ENCODE results near the gene MARK3.

MARK3 gene

GRCh38 chr14:103540821-103541708 lies 155.8 kb downstream of the MARK3 start:
- no peak for DNase-seq

DNA sequence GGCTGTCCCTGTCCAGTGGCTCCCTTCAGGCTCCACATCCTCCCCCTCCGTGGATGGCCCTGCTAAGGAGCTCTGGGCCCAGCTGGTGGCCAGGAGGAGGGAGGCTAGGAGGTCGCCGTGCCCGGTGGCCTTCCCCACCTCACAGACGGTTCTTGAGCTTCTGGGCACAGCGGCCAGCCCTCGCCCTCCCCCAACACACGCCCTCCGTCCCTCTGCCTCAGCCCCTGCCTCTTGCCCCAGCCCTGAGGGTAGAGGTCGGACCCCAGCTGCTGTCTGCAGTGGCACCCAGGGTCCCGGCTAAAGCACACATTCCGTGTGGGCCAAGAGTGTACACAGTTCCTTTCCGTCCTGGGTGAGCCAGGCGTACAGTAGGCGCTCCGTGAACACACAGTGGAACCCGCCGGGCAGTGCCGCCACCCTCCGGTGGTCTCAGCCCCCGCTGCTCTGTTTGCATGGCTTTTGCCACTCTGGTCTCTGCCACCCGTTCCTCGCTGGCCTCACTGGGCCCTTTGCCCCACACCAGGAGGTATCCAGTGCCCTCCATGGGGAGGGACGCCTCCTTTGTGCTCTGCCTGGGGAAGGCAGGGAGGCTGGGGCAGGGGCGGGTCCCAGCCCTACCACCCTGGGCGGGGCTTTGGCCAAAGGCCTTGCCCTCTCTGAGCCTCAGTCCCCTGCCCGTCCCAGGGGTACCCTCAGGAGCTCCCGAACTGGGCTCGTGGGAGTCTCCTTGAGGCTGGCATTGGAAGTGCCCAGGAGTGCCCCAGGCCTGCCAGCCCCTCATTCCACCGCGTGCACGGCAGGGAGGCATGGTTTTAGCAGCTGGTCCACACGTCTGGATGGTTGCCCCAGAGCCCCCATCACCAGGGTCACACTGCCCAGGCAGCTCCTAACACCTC lies 156.7 kb downstream of the MARK3 start:
- DNase-seq: no peak

GRCh38 chr14:103542605-103543088 lies 157.4 kb downstream of the MARK3 start:
- DNase-seq: no peak

DNA sequence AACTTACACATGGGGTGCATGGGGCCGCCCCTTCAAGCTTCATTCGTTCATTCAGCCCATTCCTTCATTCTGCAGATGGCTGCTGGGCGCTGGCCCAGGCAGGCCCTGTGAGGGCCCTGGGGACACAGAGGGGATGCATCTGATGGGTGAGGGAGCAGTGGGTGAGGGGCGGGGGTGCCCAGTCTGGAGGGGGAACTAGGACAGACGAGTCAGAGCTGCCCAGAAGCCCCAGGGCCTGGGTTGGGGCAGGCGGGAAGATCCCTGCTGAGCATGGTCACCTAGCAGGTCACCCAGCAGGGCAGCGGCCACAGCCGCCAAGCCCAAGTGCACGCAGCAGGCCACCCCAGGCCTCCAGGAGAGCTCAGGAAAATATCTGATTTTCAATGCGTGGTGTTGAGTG lies 157.9 kb downstream of the MARK3 start:
- no peak for DNase-seq

GRCh38 chr14:103543721-103544387 lies 158.6 kb downstream of the MARK3 start:
- DNase-seq: no peak

DNA sequence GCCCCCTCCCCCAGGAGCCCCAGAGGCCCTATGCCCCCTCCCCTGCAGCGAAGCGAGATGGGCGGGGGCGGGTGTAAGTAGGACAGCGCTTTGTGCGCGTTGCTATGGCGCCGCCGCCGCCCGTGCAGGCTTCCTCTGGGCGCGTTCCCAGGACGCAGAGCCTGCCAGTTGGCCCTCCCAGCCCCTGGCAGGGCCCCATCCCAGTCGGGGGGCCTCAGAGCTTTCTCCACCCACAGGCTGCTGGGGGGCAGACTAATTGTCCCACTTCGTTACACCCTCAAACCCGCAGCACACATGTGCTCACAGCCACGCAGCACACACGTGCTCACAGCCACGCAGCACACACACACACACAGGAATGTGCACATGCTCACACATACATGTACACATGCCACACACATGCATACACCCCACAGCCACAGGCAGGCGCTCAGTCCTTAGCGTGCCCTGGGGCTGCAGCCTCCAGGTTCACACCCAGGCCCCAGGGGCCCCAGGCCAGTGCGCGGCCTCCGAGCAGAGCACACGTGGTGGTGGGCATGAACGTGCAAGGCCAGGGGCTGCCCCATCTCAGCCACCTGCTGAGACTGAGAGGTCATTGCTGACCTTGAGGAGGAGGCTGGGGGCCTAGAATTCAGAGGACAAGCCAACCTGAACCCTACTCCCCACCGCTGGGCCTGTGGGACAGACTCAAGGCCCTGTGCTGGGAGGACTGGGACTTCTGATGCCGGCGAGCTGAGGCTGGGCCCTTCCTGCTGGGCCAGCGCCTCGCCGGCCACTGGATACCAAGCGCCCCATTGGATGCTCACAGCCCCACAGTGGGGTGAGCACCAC lies 159.4 kb downstream of the MARK3 start:
- DNase-seq: no peak

- no peak for DNase-seq
These were observed 160.2 kb downstream of the MARK3 start for GRCh38 chr14:103545219-103545914.

- DNase-seq: no peak
These were observed 160.9 kb downstream of the MARK3 start for GRCh38 chr14:103545915-103546651.

DNA sequence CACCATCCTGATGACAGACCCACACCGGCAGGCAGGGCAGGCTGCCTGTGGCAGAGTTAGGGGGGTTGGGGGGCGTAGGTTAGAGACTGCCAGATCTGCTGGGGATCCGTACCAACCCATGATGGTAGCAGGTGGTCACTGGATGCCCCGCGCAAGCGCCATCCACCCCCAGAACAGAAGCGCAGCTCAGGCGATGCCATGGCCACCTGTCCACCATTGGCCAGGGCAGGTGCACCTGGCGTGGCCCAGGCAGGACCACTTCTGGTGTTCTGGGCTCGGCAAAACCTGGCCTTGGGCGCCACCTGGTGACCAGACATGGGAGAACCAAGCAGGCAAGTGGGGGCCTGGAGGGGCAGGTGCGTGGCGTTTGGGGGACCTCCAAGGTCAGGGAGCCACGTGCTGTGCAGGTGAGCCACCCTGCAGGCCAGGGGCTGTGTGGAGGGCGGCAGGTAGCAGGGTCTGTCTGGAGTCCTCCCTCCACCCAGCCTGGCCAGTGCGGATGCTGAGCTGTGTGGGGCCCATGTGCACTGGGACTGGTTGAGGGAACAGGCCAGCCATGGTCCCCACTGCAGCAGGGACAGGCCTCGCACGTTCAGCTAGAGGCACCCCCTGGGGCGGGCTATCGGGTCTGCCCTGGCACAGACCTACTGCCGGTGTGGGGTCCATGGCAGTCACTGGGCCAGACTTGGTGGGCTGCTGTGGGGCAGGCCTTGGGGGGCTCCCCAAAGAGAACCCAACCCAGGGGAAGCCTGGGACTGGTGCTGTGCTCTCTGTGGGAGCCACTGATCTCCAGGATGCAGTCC lies 161.6 kb downstream of the MARK3 start:
- DNase-seq: peak; percentile 79

DNA sequence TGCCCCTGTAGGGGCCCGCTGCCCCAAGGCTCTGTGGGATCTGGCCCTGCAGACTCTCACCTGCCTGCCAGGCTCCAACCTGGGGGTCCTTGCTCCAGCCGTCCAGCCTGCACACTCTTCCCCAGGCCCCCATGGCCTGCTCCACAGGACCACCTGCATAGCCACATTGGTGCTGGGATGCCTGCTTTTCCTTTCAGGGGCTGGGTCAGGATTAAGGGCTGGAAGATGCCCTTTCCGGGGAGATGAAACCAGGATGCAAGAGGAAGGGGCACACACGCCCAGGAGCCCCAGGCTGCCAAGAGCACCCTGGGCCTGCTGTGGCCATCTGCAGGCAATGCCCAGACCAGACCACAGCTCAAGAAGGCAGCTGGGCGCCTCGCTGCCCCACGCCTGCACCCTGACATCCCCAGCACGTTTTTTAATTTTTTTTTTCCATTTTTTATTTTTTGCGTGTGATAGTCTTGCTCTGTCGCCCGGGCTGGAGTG lies 162.3 kb downstream of the MARK3 start:
- DNase-seq: no peak

- no peak for DNase-seq
These were observed 162.8 kb downstream of the MARK3 start for GRCh38 chr14:103547941-103548462.

DNA sequence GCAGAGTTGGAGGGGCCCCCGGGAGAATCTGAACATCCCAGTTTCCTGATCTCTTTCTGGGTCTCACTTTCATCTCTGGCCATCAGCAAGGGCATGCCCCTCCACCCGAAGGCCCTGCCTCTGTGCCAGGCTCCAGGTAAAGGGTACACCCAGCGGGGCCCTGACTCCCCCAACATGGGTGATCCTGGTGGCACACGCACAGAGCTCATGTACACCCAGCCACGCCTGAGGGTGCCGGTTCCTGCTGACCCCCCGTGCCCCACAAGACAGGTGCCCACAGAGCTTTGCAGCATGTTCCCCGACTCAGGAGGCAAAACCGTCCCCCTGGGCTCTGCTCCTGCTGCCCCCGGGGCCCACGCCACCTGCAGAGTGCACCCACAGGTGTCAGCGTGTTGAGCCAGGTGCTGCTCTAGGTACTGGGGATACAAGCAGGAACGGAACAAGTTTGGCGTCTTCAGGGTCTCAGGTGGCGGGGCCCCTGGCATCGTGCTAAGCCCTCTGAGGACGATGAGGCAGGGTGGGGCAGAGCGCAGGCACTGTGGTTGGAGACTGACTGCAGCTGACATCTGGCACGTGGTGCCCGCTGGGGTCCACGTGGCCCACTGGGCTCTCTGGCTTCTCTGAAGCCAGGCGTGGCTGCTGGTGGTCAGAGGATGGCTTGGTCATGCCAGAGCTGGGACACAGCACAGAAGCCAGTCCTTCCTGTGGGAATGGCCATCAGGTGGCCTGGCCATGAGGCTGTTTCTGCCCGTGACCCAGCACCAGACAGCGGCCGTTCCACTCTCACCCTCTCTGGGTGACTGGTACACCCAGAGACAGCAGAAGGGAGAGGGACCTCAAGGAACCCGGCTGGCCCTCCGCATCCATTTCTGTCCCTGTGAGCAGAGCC lies 163.5 kb downstream of the MARK3 start:
- DNase-seq: no peak

DNA sequence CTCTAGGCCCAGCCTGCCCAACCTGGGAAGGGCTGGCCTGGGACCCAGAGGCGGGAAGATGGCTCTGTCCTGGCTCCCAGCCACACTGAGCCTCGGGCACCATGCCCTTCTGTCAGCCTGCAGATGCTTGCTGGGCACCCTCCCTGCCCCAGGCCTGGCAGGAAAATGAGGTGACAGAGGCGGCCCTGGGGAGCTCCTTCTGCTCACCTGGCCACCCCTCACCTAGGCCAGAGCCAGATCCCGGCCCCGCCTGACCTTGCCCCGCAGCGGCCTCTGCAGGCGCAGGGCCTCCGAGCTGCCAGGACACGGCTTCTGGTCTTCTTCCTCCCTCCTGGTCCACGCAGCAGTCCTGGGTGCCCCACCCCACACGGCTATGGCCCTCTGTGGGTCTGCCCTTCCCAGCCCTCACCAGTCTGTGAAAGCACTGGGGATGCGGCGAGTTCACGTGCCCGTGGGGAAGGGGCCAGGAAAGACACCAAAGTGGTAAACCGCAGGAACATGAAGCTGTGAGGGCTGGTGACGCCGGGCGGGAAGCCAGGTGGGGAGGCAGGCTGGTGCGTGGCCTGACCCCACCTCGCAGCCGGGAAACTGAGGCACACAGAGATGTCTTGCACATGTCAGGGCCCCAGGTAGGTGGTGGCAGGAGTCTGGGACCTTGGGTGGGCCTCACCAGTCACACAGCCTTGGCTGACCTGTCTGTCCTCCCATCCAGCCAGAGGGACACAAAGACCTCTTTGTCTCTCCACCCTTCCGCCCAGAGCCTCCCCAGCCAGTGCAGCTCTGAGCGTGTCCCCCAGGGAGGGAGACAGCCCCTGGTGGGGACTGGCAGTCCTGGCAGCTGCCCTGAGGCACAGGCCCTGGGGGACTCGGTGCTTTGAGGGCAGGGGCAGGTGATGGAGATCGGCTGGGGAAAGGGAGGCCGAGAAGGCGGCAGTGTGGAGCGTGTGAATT lies 164.4 kb downstream of the MARK3 start:
- DNase-seq: no peak

DNA sequence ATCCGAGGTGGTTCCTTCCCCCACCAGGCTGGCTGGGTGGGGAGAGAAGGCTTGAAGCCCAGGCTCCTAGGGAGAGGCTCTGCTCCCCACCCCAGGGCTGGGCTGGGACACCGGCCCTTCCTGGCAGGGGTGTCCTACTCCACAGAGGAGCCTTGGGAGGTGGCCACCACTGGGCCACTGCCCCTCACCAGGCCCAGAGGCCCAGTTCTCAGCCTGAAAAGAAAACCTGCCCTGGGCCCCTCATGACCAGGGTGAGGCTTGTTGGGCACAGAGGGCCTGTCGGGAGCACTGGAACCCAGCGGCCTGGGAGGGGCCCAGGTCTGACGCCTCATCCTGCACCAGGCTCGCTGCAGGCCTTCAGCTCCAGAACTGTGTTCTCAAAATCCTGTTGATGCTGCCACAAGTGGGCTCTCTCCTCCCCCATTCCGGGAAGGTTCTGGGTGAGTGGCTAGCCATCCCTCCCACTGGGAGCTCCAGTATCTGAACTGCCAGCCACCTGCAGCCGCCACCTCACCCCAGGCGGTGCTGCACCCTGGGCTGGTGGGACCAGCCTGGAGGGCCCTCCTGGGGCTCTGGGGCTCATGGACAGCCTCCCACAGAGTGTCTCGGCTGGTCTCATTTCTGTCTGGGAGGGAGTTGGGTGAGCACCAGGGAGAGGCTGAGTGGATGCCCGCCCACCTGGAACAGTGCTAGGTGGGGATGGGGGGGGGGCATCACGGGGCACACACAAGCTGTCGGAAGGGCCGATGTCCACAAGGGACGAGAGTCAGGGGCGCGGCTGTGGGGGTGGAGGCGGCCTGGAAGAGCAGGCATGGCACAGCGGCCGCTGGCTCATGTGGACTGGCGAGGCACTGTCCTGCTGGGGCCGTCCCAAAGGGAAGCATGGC lies 165.5 kb downstream of the MARK3 start:
- DNase-seq: no peak

GRCh38 chr14:103551338-103551762 lies 166.1 kb downstream of the MARK3 start:
- no peak for DNase-seq

Data from stimulated activated CD4-positive, alpha-beta T cell treated with anti-CD3 and anti-CD28 coated beads, Interleukin-4, amount 100 ng/mL, for 24 hours (primary cell).